Activated T-helper 17 cell treated with anti-CD3 and anti-CD28 coated beads, Interleukin-2, amount 50 U/mL, for 72 hours (primary cell): ENCODE measurements around the gene BRD1. TPM values are rescaled to one million over a fixed set of nuclear protein-coding genes. Genes with fewer than 3 reads are reported as not detected.

ENCODE experiments used
- ATAC-seq: fragments of 150-1000 bp; cut with Tn5 transposase; replicated peaks from 2 replicates; pipeline ENCODE4 v1.10.0; 2021; ENCODE audit warnings: mild to moderate bottlenecking, moderate library complexity
- H3K27ac Mint-ChIP-seq: one replicate; pipeline ENCODE4 v1.8.0; 2022; ENCODE audit warnings: mixed read lengths
- H3K27me3 Mint-ChIP-seq: one replicate; pipeline ENCODE4 v1.8.0; 2022; ENCODE audit warnings: mixed read lengths
- H3K36me3 Mint-ChIP-seq: one replicate; pipeline ENCODE4 v1.8.0; 2022; ENCODE audit warnings: low read depth, mild to moderate bottlenecking, mixed read lengths
- H3K4me1 Mint-ChIP-seq: one replicate; pipeline ENCODE4 v1.8.0; 2022; ENCODE audit warnings: mixed read lengths
- H3K4me3 Mint-ChIP-seq: one replicate; pipeline ENCODE4 v1.8.0; 2022; ENCODE audit warnings: mild to moderate bottlenecking, mixed read lengths
- H3K9me3 Mint-ChIP-seq: one replicate; pipeline ENCODE4 v1.8.0; 2022; ENCODE audit warnings: mixed read lengths
- total RNA-seq, 2 donors: library from RNA; stranded (reverse); gene quantifications; one replicate each; pipeline ENCODE4 v1.2.3, GENCODE V29; 2022

Gene BRD1
- total RNA-seq, 2 donors from 2014 or later: 43.4 to 43.8 TPM

DNA sequence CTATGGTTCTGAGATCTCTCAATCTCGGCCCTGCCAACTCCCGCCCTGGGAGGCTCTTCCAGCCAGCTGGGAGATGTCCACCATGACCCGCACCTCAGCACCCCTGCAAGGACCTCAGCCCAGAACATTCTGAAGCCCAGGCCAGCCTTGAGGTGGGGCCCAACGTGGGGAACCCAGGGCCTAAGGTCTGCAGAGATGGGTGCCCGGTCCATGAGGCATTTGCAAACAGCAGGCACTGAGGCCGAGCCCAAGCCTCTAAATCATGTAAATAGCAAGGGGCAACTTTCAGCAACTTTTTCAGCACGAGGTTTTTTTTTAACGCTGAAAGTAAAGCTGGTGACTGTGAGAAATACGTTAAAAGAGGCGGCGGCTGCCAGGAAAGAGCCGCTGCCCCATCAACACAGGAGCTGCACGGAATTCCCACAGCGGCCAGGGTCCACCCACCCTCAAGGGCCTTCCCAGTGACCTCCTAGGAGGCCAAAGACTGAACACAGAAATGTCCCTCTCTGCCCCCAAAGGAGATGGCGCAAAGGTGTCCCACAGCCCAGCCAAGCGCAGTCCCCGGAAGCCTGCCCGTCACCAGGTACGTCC is 46.9 kb downstream of the BRD1 start:
- Mint-ChIP-seq H3K27me3 (no peaks in the 10 kb centered on the region), H3K4me3 (no peak overlapping the region)

DNA sequence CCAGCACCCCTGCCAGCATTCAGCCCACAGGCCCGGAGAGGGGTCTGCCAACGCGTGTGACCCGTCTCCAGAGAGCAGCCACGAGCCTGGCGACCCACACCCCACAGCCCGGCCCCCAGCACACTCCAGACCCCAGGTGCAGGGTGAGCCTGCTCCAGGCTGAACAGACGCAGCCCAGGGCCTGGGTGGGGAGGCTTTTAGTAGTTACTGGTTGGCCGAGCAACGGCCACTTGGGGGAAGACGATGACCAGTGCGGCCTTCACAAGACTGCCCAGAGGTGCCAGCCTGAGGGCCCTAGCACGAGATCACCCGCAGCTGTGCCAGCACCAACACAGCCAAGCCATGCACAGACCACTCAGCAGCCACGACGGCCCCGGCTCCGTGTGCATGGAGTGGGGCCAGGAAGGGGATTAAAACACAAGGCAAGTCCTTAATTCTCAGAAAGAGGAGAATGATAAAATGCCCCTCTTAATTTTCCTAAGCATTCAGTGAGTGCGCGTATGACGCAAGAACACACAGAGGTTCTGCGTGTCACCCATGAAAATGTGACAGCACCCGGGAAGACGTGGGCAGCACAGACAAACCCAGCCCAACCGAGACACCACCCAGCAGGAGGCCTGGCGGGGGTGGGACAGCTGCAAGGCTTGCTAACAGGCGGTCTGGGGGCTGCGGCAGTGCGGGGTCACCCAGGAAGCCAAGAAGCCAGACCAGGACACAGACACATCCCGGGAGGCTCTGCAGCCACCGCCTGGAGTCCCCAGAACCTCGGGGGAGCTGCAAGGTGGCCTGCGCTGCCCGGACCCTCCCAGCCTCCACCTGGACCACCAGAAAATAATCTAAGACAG is 47.6 kb downstream of the BRD1 start:
- Mint-ChIP-seq H3K4me1 (no peaks in the 10 kb centered on the region), H3K4me3 (no peak overlapping the region), H3K9me3 (no peaks in the 10 kb centered on the region), H3K27me3 (no peaks in the 10 kb centered on the region), H3K27ac (no peak overlapping the region), H3K36me3 (peaks cover 55% of the 10 kb centered on the region)
- no peak for ATAC-seq

More for the DNA sequence above, 46.9 kb downstream of the BRD1 start:
- no peak for ATAC-seq
- H3K36me3 Mint-ChIP-seq: peaks cover 57% of the 10 kb centered on the region
- no peaks in the 10 kb centered on the region for H3K4me1 Mint-ChIP-seq
- H3K9me3 Mint-ChIP-seq: no peaks in the 10 kb centered on the region
- no peak overlapping the region for H3K27ac Mint-ChIP-seq

DNA sequence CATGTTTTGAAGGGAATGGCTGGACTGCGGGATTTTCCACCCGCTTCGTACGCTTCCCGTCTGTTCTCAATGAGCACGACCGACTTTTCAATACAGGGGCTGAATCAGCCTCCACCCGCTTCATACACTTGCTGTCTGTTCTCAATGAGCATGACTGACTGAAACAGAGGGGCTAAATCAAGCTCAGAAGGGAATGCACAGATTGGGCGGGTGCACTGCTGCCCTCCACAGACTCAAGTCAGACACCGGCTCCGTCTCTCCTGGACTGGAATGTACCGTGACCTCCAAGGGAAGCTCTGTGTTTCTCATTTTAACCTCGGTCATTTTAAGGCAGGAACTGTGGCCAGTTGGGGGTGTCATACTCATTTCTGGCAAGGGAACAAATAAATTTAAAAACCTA is 48.5 kb downstream of the BRD1 start:
- Mint-ChIP-seq H3K27me3 (no peaks in the 10 kb centered on the region), H3K4me1 (no peaks in the 10 kb centered on the region), H3K4me3 (no peak overlapping the region), H3K27ac (no peak overlapping the region), H3K36me3 (peaks cover 61% of the 10 kb centered on the region), H3K9me3 (no peaks in the 10 kb centered on the region)
- ATAC-seq: no peak

DNA sequence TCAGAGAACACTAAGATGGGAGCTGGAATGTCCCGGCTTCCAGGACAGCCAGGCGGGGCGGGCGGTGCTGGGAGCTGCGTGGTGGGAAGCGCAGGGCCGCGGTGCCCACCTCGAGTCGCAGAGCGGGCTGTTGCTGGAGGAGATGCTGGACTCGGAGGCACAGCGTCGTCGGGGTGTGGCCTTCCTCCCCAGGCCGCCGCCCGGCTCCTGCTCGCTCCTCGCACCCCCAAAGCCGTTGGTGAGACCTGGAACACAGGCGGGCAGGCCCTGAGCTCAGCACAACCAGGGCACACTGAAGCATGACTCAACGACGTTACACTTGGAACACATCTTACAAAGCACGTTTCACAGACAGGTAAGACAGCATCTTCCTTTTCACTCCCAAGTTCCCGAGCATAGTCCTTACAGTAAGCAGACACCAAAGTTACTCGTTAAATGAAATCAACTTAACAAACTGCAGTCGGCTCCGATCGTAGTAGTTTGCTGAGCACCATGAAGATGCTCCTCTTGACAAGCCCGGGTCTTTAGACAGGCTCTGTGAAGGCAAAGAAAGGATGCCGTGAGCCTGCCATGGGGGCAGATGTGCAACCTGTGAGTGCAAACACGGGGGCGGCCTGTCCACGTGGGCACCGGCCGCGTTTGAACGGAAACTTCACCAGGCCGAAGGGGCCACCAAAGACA is 50.0 kb downstream of the BRD1 start:
- Mint-ChIP-seq H3K27me3 (no peaks in the 10 kb centered on the region), H3K9me3 (no peaks in the 10 kb centered on the region), H3K36me3 (peaks cover 62% of the 10 kb centered on the region), H3K4me1 (no peaks in the 10 kb centered on the region), H3K4me3 (no peak overlapping the region), H3K27ac (no peak overlapping the region)
- ATAC-seq: no peak

DNA sequence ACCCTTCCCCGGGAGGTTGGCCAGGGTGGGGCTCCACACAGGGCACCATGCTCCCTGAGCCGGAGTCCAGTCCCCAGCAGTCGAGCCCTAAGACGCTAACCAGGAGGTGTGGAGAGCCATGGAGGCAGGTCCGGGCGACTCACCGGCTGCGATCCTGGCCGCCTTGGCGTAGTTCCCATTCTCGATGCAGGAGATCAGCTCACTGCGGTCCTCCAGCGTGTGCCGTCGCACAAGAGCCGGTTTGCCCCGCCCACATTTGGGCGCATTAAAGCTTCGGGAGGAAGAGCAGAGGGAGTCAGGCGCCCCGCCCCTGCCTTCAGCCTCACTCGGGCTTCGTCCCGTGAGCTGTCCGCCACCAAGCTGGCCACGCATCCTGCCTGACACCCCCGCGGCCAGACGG is 50.8 kb downstream of the BRD1 start:
- Mint-ChIP-seq H3K4me3 (no peak overlapping the region), H3K9me3 (no peaks in the 10 kb centered on the region), H3K36me3 (peaks cover 70% of the 10 kb centered on the region), H3K27me3 (no peaks in the 10 kb centered on the region), H3K27ac (no peak overlapping the region), H3K4me1 (no peaks in the 10 kb centered on the region)
- no peak for ATAC-seq

DNA sequence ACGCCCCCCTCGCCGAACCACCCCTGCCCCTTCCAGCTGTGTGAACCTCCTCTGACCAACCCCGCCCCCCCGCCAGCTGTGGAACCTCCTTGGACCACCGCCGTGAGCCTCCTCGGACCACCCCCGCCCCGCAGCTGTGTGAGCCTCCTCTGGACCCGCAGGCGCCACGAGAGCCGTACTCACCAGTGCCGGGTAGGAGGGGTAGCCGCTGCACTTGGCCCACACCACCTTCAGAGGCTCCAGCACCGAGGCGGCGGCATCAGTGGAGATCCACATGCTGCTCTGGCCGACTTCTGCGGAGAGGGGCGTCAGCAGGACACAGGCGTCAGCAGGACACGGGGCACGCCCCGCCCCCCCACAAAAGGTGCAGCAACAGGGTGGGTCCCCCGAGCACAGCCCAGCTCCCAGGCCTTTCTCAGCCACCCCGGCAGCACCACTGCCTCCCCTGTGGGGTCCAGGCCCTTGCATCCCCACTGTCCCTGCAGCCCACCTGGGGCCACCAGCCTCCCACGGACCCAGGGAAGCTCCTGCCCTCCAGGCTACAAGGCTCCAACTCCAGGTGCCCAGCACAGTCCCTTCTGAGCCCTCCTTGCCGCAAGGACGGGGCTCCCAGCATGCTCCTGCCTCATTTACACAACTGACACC is 51.7 kb downstream of the BRD1 start:
- peaks cover 70% of the 10 kb centered on the region for H3K36me3 Mint-ChIP-seq
- ATAC-seq: no peak
- no peaks in the 10 kb centered on the region for H3K4me1 Mint-ChIP-seq
- H3K9me3 Mint-ChIP-seq: no peaks in the 10 kb centered on the region
- no peak overlapping the region for H3K27ac Mint-ChIP-seq
- no peak overlapping the region for H3K4me3 Mint-ChIP-seq
- no peaks in the 10 kb centered on the region for H3K27me3 Mint-ChIP-seq

DNA sequence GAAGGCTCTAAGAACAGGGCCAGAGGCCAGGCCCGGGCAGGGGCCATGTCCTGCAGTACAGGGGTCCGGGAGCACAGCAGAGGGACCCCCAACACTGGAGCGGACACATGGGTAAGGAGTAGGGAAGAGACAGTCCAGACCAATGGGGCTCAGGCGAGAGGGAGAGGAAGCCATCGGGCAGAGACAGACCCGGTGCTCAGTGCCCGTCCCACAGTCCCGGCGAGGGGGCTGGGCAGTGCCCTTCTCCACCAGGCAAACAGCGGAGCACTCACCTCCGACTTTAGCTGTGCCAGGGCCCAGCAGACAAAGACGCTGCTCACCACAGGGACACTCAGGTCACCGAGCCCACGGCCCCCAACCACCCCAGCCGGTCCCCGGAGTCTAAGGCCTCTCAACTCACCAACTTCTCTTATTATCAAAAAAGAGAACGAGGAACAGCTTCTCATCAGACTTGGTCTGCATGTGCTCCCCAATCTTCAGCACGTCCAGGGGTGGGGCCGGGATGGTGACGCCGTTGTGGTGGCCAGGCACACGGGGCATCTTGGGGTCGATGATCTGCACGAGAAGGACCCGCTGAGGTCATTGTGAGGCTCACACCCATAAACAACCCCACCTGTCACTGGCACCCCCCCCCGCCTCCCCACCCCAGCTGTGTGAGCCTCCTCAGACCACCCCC is 52.3 kb downstream of the BRD1 start:
- Mint-ChIP-seq H3K36me3 (peaks cover 70% of the 10 kb centered on the region), H3K4me3 (no peak overlapping the region), H3K27me3 (no peaks in the 10 kb centered on the region), H3K9me3 (no peaks in the 10 kb centered on the region), H3K4me1 (no peaks in the 10 kb centered on the region), H3K27ac (no peak overlapping the region)
- ATAC-seq: no peak

DNA sequence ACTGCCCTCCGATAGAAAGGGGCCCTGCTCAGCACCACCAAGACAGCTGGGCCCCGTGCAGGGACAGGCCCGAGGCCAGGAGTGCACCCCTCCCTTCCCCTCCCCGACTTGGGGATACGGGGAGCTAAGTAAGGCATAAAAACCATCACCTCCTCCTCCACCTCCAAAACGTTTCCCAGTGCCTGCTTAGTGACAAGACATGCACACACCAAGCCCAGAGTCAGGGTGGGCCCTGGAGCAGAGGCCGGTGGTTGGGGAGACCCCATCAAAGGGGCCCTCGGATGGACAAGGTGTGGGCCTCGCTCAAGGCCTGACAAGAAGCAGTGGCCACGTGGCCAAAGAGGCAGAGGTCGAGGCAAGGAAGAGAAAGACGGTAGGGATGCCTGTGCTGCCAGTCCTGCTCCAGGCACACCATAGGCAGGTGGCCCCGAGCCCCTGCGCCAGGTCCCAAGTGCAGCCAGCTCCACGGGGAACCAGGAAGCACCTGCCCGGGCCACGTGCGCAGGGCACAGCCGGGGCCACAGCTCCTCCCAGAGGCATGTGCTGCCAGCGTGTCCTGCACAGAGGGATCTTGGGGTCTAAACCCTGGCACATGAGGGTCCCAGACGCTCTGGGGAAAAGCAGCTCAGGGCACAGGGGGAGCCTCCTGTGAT is 53.0 kb downstream of the BRD1 start:
- no peaks in the 10 kb centered on the region for H3K27me3 Mint-ChIP-seq
- ATAC-seq: no peak
- H3K4me1 Mint-ChIP-seq: no peaks in the 10 kb centered on the region
- no peaks in the 10 kb centered on the region for H3K9me3 Mint-ChIP-seq
- no peak overlapping the region for H3K4me3 Mint-ChIP-seq
- no peak overlapping the region for H3K27ac Mint-ChIP-seq
- H3K36me3 Mint-ChIP-seq: peaks cover 70% of the 10 kb centered on the region

DNA sequence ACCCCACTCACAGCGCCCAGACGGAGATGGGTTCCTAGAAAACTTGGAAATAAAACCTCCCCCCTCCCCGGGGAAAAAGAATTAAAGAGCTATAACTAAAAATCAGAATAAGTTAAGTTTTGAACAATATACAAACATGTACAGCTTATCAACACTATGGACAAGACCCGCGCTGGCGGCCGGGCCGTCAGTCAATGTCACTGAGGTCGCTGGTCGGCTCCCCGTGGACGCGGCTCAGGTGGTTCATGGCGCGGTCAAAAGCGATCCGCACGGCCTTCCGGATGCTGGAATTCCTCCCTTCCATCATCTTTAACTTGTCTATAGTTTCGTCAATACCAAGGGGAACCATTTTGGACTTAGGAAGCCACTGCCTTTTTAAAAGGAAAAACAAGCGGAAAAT is 53.6 kb downstream of the BRD1 start:
- no peak overlapping the region for H3K27ac Mint-ChIP-seq
- no peaks in the 10 kb centered on the region for H3K4me1 Mint-ChIP-seq
- no peaks in the 10 kb centered on the region for H3K9me3 Mint-ChIP-seq
- peaks cover 66% of the 10 kb centered on the region for H3K36me3 Mint-ChIP-seq
- ATAC-seq: no peak
- no peaks in the 10 kb centered on the region for H3K27me3 Mint-ChIP-seq
- H3K4me3 Mint-ChIP-seq: no peak overlapping the region

DNA sequence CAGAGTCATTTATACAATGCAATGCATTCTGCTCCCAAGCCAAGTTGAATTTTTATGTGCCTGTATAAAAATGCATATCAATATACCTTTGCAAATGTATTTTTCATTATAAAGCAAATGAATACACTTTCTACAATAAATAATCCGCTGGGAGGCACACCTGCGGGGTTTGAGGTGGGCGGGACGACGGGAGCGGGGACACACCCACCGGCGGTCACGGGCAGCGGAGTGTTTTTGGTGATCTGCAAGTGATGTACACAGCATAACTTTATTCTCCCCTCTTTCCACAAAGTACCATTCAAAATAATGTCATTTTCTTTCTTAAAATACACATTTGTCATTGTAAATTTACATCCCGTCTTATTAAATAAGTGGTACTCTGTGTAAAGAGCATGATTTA is 54.1 kb downstream of the BRD1 start:
- no peaks in the 10 kb centered on the region for H3K9me3 Mint-ChIP-seq
- peaks cover 63% of the 10 kb centered on the region for H3K36me3 Mint-ChIP-seq
- no peak overlapping the region for H3K27ac Mint-ChIP-seq
- no peak for ATAC-seq
- no peaks in the 10 kb centered on the region for H3K27me3 Mint-ChIP-seq
- no peaks in the 10 kb centered on the region for H3K4me1 Mint-ChIP-seq
- H3K4me3 Mint-ChIP-seq: no peak overlapping the region

DNA sequence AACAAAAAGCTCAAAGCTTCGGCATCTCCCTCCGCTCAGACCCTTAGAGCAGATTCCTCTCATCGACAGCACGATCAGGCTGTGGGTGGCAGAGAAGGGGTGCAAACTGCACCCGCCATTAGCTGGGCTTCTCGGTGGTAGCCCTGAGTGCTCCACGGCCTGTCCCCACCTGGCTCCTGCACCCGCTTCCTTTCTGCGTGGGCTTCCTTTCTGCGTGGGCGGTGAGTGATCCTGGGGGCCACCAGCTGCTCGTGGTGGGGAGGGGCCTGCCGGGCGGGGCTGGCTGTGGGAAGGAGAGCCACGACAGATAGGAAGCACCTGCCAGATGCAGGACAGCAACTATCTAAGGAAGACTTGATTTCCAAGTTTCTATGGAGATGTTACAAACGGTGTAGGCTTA is 55.0 kb downstream of the BRD1 start:
- Mint-ChIP-seq H3K36me3 (peaks cover 55% of the 10 kb centered on the region), H3K4me3 (no peak overlapping the region), H3K4me1 (no peaks in the 10 kb centered on the region), H3K9me3 (no peaks in the 10 kb centered on the region), H3K27me3 (no peaks in the 10 kb centered on the region), H3K27ac (no peak overlapping the region)
- no peak for ATAC-seq

DNA sequence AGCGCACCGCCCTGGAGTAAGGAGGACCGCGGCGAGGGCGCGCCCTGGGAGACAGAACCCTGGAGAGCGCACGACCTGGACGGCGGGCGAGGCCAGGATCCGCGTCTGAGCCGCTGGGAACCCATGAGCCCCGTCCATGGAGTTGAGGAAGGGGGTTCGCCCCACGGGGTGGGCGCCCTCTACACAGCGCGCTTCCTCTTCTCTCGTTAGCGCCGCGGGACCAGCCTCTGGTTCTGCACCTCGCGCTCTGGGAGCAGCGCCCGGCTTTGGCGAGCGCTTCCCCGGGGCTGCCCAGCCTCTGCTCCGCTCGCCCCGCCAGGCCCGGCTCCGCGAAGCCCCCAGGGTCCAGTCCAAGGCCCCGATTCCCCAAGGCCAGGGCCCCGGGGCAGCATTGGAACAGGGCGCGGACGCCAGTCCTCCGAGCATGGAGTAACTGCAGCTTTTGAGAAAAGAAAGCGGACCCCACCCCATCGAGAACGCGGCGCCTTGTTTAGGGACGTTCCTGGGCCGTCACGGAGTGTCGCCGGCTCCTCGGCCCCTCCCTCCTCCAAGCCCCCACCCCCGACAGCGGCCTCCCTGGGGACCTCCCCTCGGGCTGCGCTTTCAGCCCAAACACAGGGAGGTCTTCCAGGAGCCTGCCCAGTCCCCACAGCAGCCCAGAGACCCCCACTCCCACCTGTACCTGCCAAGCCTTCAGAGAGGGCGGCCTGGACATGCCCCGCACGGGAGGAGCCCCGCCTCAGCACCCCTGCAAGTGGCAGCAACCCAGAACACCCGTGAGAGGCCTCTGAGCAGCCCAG is 56.2 kb downstream of the BRD1 start:
- Mint-ChIP-seq H3K9me3 (no peaks in the 10 kb centered on the region), H3K4me3 (no peak overlapping the region), H3K27me3 (no peaks in the 10 kb centered on the region), H3K36me3 (peaks cover 44% of the 10 kb centered on the region), H3K27ac (no peak overlapping the region), H3K4me1 (peaks cover 6% of the 10 kb centered on the region)
- no peak for ATAC-seq

DNA sequence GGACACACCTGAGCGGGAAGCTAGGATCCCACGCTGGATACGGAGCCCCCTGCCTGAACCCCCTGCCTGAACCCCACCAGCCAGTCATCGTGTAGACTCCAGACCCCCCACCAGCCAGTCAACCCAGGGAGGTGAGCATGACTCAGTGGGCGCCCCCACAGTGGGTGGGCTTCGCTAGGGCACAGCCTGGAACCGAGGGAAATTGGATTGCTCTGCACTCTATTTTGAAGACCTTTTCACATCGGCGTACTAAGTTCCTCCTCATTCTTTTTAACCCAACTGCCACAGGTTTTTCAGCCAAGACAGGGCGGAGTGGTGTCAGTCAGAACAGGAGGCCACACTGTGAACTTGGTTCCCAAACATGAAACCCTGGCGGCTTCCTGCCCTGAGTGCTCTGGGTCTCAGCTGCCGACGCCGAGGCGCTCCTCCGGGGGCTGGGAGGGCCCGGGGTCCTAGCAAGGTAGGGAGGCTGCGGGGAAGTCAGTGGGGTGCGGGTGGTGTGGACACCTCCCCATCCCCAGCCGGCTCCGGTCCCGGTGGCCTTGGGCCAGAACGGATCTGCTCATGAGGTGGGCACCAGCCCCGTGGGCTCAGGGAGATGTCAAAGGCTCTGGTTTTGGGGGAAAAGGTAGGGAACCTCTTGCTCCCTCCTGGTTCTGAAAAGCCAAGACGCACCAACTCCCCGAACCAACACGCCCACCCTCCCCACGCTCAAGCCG is 57.0 kb downstream of the BRD1 start:
- no peaks in the 10 kb centered on the region for H3K9me3 Mint-ChIP-seq
- no peak overlapping the region for H3K27ac Mint-ChIP-seq
- H3K27me3 Mint-ChIP-seq: no peaks in the 10 kb centered on the region
- no peak overlapping the region for H3K4me3 Mint-ChIP-seq
- peaks cover 37% of the 10 kb centered on the region for H3K36me3 Mint-ChIP-seq
- ATAC-seq: peak; percentile 40
- H3K4me1 Mint-ChIP-seq: peaks cover 6% of the 10 kb centered on the region
